LNCaP clone FGC (cell line): ENCODE results near the gene MX2.
A peak's percentile ranks its signal among the peaks of the same experiment; 100 is the strongest.

Source experiments
- DNase-seq: peaks from one replicate; pipeline ENCODE4 v3.0.0-alpha.2; 2011; ENCODE audit warnings: low read depth
- H3K4me3 ChIP-seq: 2 replicates; pipeline ENCODE4 v1.5.1; 2011; ENCODE audit warnings: mild to moderate bottlenecking, low read depth, low read length, control low read depth
- CTCF ChIP-seq: IDR thresholded peaks from 2 replicates; pipeline ENCODE4 v1.5.1; 2012; ENCODE audit warnings: mild to moderate bottlenecking; ENCODE audit not compliant: control insufficient read depth, insufficient read depth; ENCODE audit errors: extremely low read depth

The MX2 gene

GRCh38 chr21:41371685-41372030, 9.8 kb downstream of the MX2 start:
- DNase-seq, result no peak
- no peak overlapping the region for H3K4me3 ChIP-seq
- TF ChIP-seq CTCF, result no peak

DNA sequence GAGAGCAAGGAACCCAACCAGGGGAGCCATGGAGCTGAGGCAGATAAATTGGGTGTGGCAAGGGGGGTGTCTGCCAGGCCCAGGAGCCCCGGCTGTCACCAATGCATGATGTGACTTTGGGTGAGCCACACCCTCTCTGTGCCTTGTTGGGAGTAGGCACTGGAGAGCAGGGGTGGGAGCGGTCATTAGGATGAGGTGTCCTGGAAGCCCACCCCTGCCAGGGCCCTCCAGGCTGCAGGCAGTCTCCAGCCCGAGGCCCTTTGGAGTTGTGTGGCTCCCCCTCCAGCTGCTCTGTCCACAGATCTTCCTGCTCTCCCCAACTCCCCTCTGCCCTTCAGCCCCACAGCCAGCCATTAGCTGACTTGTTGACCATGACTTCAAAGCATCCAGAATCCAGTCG, 11.4 kb downstream of the MX2 start:
- TF ChIP-seq CTCF, result no peak
- H3K4me3 ChIP-seq, result no peak overlapping the region
- DNase-seq, result no peak

GRCh38 chr21:41373763-41374162, 11.9 kb downstream of the MX2 start:
- TF ChIP-seq CTCF, result no peak
- H3K4me3 ChIP-seq, result no peak overlapping the region
- no peak for DNase-seq

- no peak overlapping the region for H3K4me3 ChIP-seq
- no peak for DNase-seq
- peak; percentile 8; the same call in 1 of the 2 replicates for TF ChIP-seq CTCF
Observed at GRCh38 chr21:41374177-41374712, 12.4 kb downstream of the MX2 start.

DNA sequence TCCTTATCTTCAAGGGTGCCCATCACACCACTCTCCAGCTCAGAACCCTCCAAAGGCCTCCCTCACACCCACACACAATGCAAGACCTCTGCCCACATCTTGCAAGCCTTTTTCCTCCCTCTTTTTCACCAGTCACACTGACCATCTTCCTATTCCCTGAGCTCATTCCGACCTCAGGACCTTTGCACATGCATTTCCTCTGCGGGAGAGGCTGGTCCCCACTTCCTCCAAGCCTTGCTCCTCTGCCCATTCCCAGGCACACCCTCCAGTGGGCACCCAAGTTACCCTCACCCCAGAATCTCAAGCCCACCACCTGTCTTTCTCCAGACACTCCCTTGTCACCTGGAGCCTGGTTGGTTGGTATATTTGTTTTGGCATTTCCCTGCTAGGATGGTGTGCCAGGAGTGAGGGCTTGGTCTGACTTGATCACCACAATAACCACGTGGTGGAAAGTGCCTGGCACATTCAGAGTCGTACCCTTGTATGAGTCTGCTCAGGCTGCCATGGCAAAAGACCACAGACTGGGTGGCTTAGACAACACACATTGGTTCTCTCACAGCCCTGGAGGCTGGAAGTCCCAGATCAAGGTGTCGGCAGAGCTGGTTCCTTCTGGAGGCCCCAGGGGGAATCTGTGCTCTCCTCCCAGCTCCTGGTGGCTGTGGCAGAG, 13.2 kb downstream of the MX2 start:
- no peak overlapping the region for H3K4me3 ChIP-seq
- no peak for DNase-seq
- no peak for TF ChIP-seq CTCF

DNA sequence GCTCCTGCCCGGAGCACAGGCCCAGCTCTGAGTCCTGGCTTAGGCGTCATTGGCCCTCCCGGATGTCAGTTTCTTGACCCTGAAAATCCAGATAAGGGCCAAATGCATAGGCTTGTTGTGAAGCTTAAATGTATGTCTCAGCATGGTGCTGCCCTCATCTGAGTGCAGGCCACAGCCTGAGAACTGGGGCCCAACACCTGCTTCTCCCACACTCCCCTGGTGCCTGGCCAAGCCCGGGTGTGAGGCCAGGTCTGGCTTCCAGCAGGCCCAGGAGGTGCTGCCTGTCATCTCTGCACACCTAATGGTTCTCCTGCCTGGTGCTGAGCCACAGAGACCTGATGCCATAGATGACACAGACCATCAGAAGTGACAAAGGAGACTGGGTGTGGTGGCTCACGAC, 14.0 kb downstream of the MX2 start:
- TF ChIP-seq CTCF, result no peak
- DNase-seq, result no peak
- H3K4me3 ChIP-seq, result no peak overlapping the region

DNA sequence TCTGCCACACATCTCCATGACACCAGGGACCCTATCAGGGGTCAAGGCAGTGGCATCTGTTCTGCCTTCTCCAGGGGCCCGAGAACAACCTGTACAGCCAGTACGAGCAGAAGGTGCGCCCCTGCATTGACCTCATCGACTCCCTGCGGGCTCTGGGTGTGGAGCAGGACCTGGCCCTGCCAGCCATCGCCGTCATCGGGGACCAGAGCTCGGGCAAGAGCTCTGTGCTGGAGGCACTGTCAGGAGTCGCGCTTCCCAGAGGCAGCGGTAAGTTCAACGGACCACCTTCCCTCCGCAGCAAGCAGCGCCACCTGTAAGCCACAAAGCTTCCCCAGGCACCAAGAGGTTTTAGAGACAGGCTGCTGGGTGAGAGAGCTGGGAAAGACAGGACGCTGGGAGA, 15.9 kb downstream of the MX2 start:
- no peak overlapping the region for H3K4me3 ChIP-seq
- DNase-seq, result no peak
- TF ChIP-seq CTCF, result no peak
